NCI-H510A (cell line): ENCODE results near the gene TMEM150A.
"Not testable (repeated sequence)": the region's sequence is repeated elsewhere in the genome, so short reads cannot be mapped to it uniquely, and the experiment has no call there.

Experiments
- DNase-seq: peaks from one replicate; lab custom pipeline; 2025; lab: John Stamatoyannopoulos, UW

TMEM150A gene

GRCh38 chr2:85602476-85603234 is at the start of gene TMEM150A:
TMEM150A (minus strand) TSS chr2:85602698; CDS start chr2:85601948, 750 bp downstream.
- peak; percentile 94 for DNase-seq

GRCh38 chr2:85652056-85652455 is 49.6 kb upstream of the TMEM150A start:
- DNase-seq = no peak

- no peak for DNase-seq
Observed at GRCh38 chr2:85651097-85651496, 48.6 kb upstream of the TMEM150A start.

GRCh38 chr2:85650456-85650855 is 48.0 kb upstream of the TMEM150A start:
- no peak for DNase-seq

- DNase-seq = no peak
Observed at GRCh38 chr2:85649201-85650190, 47.0 kb upstream of the TMEM150A start.

- DNase-seq = no peak
Observed at GRCh38 chr2:85648619-85649018, 46.1 kb upstream of the TMEM150A start.

GRCh38 chr2:85647823-85648526 is 45.5 kb upstream of the TMEM150A start:
- no peak for DNase-seq

- DNase-seq = no peak
Observed at GRCh38 chr2:85646166-85646565, 43.7 kb upstream of the TMEM150A start.

GRCh38 chr2:85644909-85645308 is 42.4 kb upstream of the TMEM150A start:
- DNase-seq = no peak

GRCh38 chr2:85642725-85643124 is 40.2 kb upstream of the TMEM150A start:
- DNase-seq = no peak

- DNase-seq = no peak
Observed at GRCh38 chr2:85635636-85636035, 33.1 kb upstream of the TMEM150A start.

- no peak for DNase-seq
Observed at GRCh38 chr2:85635011-85635410, 32.5 kb upstream of the TMEM150A start.

- DNase-seq = no peak
Observed at GRCh38 chr2:85631316-85631715, 28.8 kb upstream of the TMEM150A start.

GRCh38 chr2:85628658-85629057 is 26.2 kb upstream of the TMEM150A start:
- no peak for DNase-seq

GRCh38 chr2:85623991-85624390 is 21.5 kb upstream of the TMEM150A start:
- DNase-seq = no peak

GRCh38 chr2:85621338-85621737 is 18.8 kb upstream of the TMEM150A start:
- no peak for DNase-seq

- no peak for DNase-seq
Observed at GRCh38 chr2:85619617-85620016, 17.1 kb upstream of the TMEM150A start.

GRCh38 chr2:85617723-85618122 is 15.2 kb upstream of the TMEM150A start:
- not testable (repeated sequence) for DNase-seq

GRCh38 chr2:85615413-85615728 is 12.9 kb upstream of the TMEM150A start:
- DNase-seq = no peak

- not testable (repeated sequence) for DNase-seq
Observed at GRCh38 chr2:85614757-85615156, 12.3 kb upstream of the TMEM150A start.

GRCh38 chr2:85613717-85614515 is 11.4 kb upstream of the TMEM150A start:
- no peak for DNase-seq
